Esophagus muscularis mucosa (tissue), 4 donors: ENCODE measurements around the gene AFG1L. TPM values are rescaled to one million over a fixed set of nuclear protein-coding genes. Genes with fewer than 3 reads are reported as not detected.

Source experiments
- DNase-seq: peaks from one replicate; pipeline ENCODE4 v3.0.0-alpha.2; 2017; ENCODE audit errors: extremely low spot score
- H3K27ac ChIP-seq, 4 donors: fragments of 200-600 bp; sonication (generic); replicated peaks in 1 of 4; 1 replicate in 3 of 4; 2 replicates in 1 of 4; pipeline ENCODE4 v1.5.1; 2016 to 2019; ENCODE audit warnings: mild to moderate bottlenecking in 1 of 4
- H3K27me3 ChIP-seq, 4 donors: fragments of 200-600 bp; sonication (generic); one replicate each; pipeline versions ENCODE4 v1.5.1 to v1.6.0; 2016 to 2019
- H3K36me3 ChIP-seq, 4 donors: fragments of 200-600 bp; sonication (generic); one replicate each; pipeline ENCODE4 v1.5.1; 2016 to 2019
- H3K4me1 ChIP-seq, 4 donors: fragments of 200-600 bp; sonication (generic); one replicate each; pipeline ENCODE4 v1.5.1; 2016 to 2019
- H3K4me3 ChIP-seq, 4 donors: fragments of 200-600 bp; sonication (generic); 1 replicate in 2 of 4; 2 replicates in 2 of 4; pipeline ENCODE4 v1.5.1; 2016 to 2019; ENCODE audit warnings: mild to moderate bottlenecking in 4 of 4, moderate library complexity in 1 of 4
- H3K9me3 ChIP-seq, 4 donors: fragments of 200-600 bp; sonication (generic); 1 replicate in 3 of 4; 2 replicates in 1 of 4; pipeline ENCODE4 v1.5.1; 2016 to 2019
- CTCF ChIP-seq, 3 experiments: fragments of 200-600 bp in 2 of 3; fragments of 450-650 bp in 1 of 3; sonication (generic) in 2 of 3; IDR thresholded peaks; one replicate each; pipeline ENCODE4 v1.5.1; 2017 to 2019; ENCODE audit warnings: antibody characterized with exemption in 3 of 3, mild to moderate bottlenecking in 2 of 3, moderate library complexity in 1 of 3
- EP300 ChIP-seq: sonication (generic); formaldehyde crosslinking; IDR thresholded peaks from one replicate; pipeline ENCODE4 v1.6.1; 2017; ENCODE audit warnings: antibody characterized with exemption
- POLR2A ChIP-seq: fragments of 450-650 bp; IDR thresholded peaks from one replicate; pipeline ENCODE4 v1.6.1; 2017; ENCODE audit warnings: antibody characterized with exemption, moderate library complexity, mild to moderate bottlenecking, low read depth
- POLR2AphosphoS5 ChIP-seq, 2 donors: sonication (generic); formaldehyde crosslinking; IDR thresholded peaks; one replicate each; pipeline ENCODE4 v1.6.1; 2017; ENCODE audit warnings: antibody characterized with exemption in 2 of 2
- WGBS: methylation state at CpG from one replicate; pipeline ENCODE4 v1.1.5; 2018; 5-methylcytosine and 5-hydroxymethylcytosine counted together
- intact Hi-C: fragments of 100-400 bp; cut with DNase I; formaldehyde crosslinking; loops from one replicate; pipeline ENCODE4 v1.15.1; 2023
- total RNA-seq, 4 donors: library from RNA; depleted of rRNA; stranded (reverse); fragments of >200 nt; gene quantifications; one replicate each; pipeline versions ENCODE4 v1.1.0 to v1.2.1, GENCODE V29; 2016

Gene AFG1L
- total RNA-seq, 4 donors from 2014 or later = 1.5 to 5.4 (median 3.3) TPM

- no peak for DNase-seq
- H3K4me1 ChIP-seq = peaks cover 46 to 83% (median 58%) of the 10 kb centered on the region in 4 donors
- no peaks in the 10 kb centered on the region for H3K9me3 ChIP-seq
- no peak for TF ChIP-seq EP300
- TF ChIP-seq POLR2AphosphoS5 (IDR thresholded peaks at IDR 0.05) = no peak
- TF ChIP-seq POLR2A = no peak
- H3K27me3 ChIP-seq = no peaks in the 10 kb centered on the region
- peaks cover 0 to 4% (median 0%) of the 10 kb centered on the region in 4 donors for H3K36me3 ChIP-seq
- no peak overlapping the region for H3K27ac ChIP-seq
- no peak overlapping the region for H3K4me3 ChIP-seq
- 84% methylated on average over 5 of the region's 5 CpGs for WGBS
- intact Hi-C loops = no loop called here
Observed at GRCh38 chr6:108252055-108252454, 42.8 kb upstream of the AFG1L start.

DNA sequence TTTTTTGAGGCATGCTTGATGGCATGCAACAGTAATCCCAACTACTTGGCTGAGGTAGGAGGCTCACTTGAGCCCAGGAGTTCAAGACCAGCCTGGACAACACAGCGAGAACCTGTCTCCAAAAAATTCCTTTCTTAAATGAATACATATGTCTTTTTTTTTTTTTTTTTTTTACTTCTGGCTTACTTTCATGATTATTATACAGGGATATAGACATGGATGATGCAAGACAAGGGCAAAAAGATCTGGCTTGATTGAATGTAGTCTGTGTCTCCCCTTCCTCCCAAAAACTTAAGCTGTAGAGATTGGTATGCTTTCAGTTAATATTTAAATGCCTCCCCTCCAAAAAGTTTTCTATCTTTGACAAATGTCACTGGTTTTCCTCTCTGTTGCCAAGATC is 41.6 kb upstream of the AFG1L start:
- intact Hi-C loops = no loop called here
- DNase-seq = no peak
- Histone ChIP-seq H3K27ac (no peak overlapping the region), H3K4me3 (no peak overlapping the region), H3K36me3 (peaks cover 0 to 4% (median 0%) of the 10 kb centered on the region in 4 donors), H3K9me3 (no peaks in the 10 kb centered on the region), H3K4me1 (peaks cover 54 to 91% (median 70%) of the 10 kb centered on the region in 4 donors), H3K27me3 (no peaks in the 10 kb centered on the region)
- WGBS = 100% methylated on average over 1 of the region's 1 CpG
- no peak for TF ChIP-seq CTCF (IDR thresholded peaks at IDR 0.05)
- TF ChIP-seq POLR2A = no peak
- no peak for TF ChIP-seq POLR2AphosphoS5 (IDR thresholded peaks at IDR 0.05)
- TF ChIP-seq EP300 = no peak

- peaks cover 67 to 92% (median 82%) of the 10 kb centered on the region in 4 donors for H3K4me1 ChIP-seq
- peaks cover 0 to 4% (median 0%) of the 10 kb centered on the region in 4 donors for H3K36me3 ChIP-seq
- TF ChIP-seq EP300 (no peak), POLR2A (no peak), CTCF (IDR thresholded peaks at IDR 0.05) (no peak), POLR2AphosphoS5 (IDR thresholded peaks at IDR 0.05) (no peak)
- no peak for DNase-seq
- WGBS = 85% methylated on average over 4 of the region's 4 CpGs
- H3K27me3 ChIP-seq = no peaks in the 10 kb centered on the region
- no peak overlapping the region for H3K4me3 ChIP-seq
- H3K9me3 ChIP-seq = no peaks in the 10 kb centered on the region
- intact Hi-C loops = no loop called here
- H3K27ac ChIP-seq = no peak overlapping the region
Observed at GRCh38 chr6:108254433-108255410, 40.1 kb upstream of the AFG1L start.

DNA sequence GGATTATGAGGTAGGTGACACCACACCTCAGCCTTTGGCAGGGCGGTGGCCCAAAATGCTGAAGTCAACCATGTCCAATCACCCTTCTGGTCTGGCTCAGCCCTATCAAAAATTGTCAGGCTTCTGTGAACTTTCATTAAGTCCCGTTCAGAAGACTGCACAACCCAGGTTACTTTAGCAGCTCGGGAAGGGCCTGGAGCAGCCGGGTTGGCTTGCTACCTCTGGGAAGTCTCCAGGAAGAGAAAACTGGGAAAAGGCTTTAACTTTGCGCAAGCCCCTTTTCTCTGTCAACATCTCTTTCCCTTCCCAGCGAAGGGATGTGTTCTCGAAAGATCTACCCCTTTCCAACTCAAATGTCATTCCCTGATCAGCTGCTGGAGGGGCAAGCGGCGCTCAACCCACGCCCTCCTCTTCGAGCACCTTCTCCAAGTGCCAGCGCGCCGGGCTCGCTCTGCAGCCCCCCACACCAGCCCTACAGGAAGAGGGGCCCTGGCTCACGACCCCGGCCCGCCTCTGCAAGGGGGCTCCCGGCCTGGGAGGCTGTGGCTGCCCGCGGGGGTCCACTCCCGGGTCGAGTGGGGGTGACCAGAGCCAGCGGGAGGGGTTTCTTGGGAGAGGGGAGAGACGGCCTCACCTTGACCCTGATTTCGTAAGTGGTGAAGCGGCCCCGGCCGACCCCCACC is 34.6 kb upstream of the AFG1L start:
- Histone ChIP-seq H3K4me1 (peaks cover 33 to 52% (median 45%) of the 10 kb centered on the region in 4 donors), H3K9me3 (no peaks in the 10 kb centered on the region), H3K27ac (peak overlapping the region; percentile 93 to 95 (median 94)), H3K36me3 (no peaks in the 10 kb centered on the region), H3K4me3 (peak overlapping the region; percentile 85 to 88 (median 86)), H3K27me3 (no peaks in the 10 kb centered on the region)
- WGBS = 2% methylated on average over 25 of the region's 29 CpGs
- intact Hi-C loops = loop anchor here (2.0 to 10.0 kb wide), 3 partner anchors 35 to 295 kb away; partner anchors contain the start of genes AFG1L and OSTM1
- no peak for DNase-seq
- TF ChIP-seq CTCF (IDR thresholded peaks at IDR 0.05) (no peak), POLR2AphosphoS5 (IDR thresholded peaks at IDR 0.05) (peak in 1 of 2 donors; percentile 49), EP300 (no peak), POLR2A (no peak)
